ENCODE results near the gene CCDC24. TPM values are rescaled to one million over a fixed set of nuclear protein-coding genes. Genes with fewer than 3 reads are reported as not detected.

CCDC24 gene
- total RNA-seq, 4 donors from 2014 or later: 1.6 to 7.8 (median 3.7) TPM

DNA sequence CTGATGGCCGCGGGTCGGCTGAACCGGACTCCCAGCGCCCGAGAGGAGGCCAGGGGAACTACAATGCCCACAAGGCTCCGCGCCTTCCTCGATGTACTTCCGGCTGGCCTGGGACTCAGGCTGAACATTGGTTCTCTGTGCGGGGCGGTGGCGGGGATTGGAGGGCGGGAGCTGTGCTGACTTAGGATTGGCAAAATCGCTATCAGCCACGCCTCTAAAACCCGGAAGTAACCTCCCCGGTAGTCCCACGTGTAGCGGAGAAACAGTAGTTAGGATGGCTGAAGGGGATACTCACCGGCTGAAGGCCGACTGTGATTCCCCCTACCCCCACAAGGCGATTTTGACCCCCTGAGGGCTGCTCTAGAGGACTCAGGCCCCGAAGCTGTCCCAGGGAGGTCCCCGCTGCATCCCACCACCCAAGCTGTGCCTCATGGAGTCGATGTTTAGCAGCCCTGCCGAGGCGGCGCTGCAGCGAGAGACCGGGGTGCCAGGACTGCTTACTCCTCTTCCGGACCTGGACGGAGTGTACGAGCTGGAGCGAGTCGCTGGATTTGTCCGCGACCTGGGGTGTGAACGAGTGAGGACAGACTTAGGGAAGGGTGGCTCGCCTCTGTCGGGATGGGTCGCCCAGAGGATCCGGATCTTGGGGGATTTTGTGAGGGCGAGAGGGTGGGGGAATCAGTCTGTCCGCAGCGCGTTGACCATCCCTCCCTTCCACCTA, 21.5 kb upstream of the CCDC24 start, which contains the start of gene DPH2:
Gene DPH2 (plus strand): TSS at position 265 of the 721 bp plus-strand sequence. CDS start 166 bp downstream, at position 431.
- TF ChIP-seq EP300 (IDR thresholded peaks at IDR 0.05) (no peak), POLR2A (IDR thresholded peaks at IDR 0.05) (no peak), POLR2AphosphoS5 (IDR thresholded peaks at IDR 0.05) (no peak)
- TF ChIP-seq, protein P1, sequence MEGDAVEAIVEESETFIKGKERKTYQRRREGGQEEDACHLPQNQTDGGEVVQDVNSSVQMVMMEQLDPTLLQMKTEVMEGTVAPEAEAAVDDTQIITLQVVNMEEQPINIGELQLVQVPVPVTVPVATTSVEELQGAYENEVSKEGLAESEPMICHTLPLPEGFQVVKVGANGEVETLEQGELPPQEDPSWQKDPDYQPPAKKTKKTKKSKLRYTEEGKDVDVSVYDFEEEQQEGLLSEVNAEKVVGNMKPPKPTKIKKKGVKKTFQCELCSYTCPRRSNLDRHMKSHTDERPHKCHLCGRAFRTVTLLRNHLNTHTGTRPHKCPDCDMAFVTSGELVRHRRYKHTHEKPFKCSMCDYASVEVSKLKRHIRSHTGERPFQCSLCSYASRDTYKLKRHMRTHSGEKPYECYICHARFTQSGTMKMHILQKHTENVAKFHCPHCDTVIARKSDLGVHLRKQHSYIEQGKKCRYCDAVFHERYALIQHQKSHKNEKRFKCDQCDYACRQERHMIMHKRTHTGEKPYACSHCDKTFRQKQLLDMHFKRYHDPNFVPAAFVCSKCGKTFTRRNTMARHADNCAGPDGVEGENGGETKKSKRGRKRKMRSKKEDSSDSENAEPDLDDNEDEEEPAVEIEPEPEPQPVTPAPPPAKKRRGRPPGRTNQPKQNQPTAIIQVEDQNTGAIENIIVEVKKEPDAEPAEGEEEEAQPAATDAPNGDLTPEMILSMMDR (IDR thresholded peaks at IDR 0.05): no peak
- no peaks in the 10 kb centered on the region for H3K9me3 ChIP-seq
- H3K36me3 ChIP-seq: peaks cover 32% of the 10 kb centered on the region
- H3K4me3 ChIP-seq: peak within 1 kb of the TSS; percentile 66
- 1% methylated on average over 26 of the region's 47 CpGs for WGBS
- H3K27ac ChIP-seq: no peak within 1 kb of the TSS
- peak; percentile 99 for DNase-seq (ENCODE audit: low spot score in 2 of 2)
- H3K27me3 ChIP-seq: no peaks in the 10 kb centered on the region
- peaks cover 28% of the 10 kb centered on the region for H3K4me1 ChIP-seq

DNA sequence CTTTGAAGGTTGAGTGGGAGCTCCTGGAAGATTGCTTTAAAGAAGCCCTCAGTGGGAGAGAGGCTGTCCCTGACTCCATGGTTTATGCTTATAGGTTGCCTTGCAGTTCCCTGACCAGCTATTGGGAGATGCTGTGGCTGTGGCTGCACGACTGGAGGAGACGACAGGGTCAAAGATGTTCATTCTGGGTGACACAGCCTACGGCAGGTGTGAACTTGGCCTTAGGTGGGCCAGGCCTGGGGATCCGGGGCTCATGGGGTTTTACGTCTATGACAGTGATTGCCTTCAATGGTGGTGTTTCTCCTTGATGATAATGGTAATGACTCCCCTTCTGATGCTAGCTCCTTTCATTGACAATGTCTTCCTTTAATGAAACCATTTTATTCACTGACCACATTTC, 20.9 kb upstream of the CCDC24 start:
- peaks cover 32% of the 10 kb centered on the region for H3K36me3 ChIP-seq
- no peak for DNase-seq (ENCODE audit: low spot score in 2 of 2)
- peak overlapping the region; percentile 66 for H3K4me3 ChIP-seq
- no peak for TF ChIP-seq POLR2AphosphoS5 (IDR thresholded peaks at IDR 0.05)
- TF ChIP-seq EP300 (IDR thresholded peaks at IDR 0.05): no peak
- TF ChIP-seq, protein P1 (IDR thresholded peaks at IDR 0.05): no peak
- TF ChIP-seq POLR2A (IDR thresholded peaks at IDR 0.05): no peak
- H3K9me3 ChIP-seq: no peaks in the 10 kb centered on the region
- WGBS: 49% methylated on average over 5 of the region's 5 CpGs
- peaks cover 31% of the 10 kb centered on the region for H3K4me1 ChIP-seq
- H3K27me3 ChIP-seq: no peaks in the 10 kb centered on the region
- H3K27ac ChIP-seq: no peak overlapping the region

DNA sequence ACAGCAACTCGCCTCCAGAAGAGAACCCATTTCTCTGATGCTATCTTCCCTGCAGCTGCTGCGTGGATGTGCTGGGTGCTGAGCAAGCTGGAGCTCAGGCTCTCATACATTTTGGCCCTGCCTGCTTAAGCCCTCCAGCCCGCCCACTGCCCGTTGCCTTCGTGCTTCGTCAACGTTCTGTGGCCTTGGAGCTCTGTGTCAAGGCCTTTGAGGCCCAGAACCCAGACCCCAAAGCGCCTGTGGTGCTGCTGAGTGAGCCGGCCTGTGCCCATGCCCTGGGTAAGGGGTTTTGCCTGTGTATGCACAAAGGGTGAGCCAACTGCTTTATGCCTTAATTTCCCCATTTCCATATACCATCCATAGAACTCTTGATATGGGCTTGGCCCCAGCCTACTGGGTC, 20.5 kb upstream of the CCDC24 start:
- TF ChIP-seq POLR2A (IDR thresholded peaks at IDR 0.05) (no peak), POLR2AphosphoS5 (IDR thresholded peaks at IDR 0.05) (no peak), EP300 (IDR thresholded peaks at IDR 0.05) (no peak)
- TF ChIP-seq, protein P1 (IDR thresholded peaks at IDR 0.05): no peak
- Histone ChIP-seq H3K27me3 (no peaks in the 10 kb centered on the region), H3K27ac (no peak overlapping the region), H3K36me3 (peaks cover 31% of the 10 kb centered on the region), H3K4me1 (peaks cover 35% of the 10 kb centered on the region), H3K4me3 (peak overlapping the region; percentile 66), H3K9me3 (no peaks in the 10 kb centered on the region)
- 90% methylated on average over 9 of the region's 9 CpGs for WGBS
- no peak for DNase-seq (ENCODE audit: low spot score in 2 of 2)

DNA sequence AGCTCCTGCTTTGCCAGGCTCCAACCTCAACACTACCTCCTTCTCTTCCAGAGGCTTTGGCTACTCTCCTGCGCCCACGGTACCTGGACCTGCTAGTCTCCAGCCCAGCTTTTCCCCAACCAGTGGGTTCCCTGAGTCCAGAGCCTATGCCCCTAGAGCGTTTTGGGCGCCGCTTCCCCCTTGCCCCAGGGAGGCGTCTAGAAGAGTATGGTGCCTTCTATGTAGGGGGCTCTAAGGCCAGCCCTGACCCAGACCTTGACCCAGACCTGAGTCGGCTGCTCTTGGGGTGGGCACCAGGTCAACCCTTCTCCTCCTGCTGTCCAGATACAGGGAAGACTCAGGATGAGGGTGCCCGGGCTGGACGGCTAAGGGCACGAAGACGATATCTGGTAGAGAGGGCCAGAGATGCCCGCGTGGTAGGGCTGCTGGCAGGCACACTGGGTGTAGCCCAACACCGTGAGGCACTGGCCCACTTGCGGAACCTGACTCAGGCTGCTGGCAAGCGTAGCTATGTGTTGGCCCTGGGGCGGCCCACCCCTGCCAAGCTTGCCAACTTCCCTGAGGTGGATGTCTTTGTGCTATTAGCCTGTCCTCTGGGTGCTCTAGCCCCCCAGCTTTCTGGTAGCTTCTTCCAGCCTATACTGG, 19.9 kb upstream of the CCDC24 start:
- H3K36me3 ChIP-seq: peaks cover 26% of the 10 kb centered on the region
- DNase-seq (ENCODE audit: low spot score in 2 of 2): no peak
- peaks cover 40% of the 10 kb centered on the region for H3K4me1 ChIP-seq
- H3K4me3 ChIP-seq: no peak overlapping the region
- 77% methylated on average over 17 of the region's 17 CpGs for WGBS
- no peak overlapping the region for H3K27ac ChIP-seq
- TF ChIP-seq POLR2AphosphoS5 (IDR thresholded peaks at IDR 0.05) (no peak), EP300 (IDR thresholded peaks at IDR 0.05) (no peak), POLR2A (IDR thresholded peaks at IDR 0.05) (no peak)
- TF ChIP-seq, protein P1 (IDR thresholded peaks at IDR 0.05): no peak
- H3K27me3 ChIP-seq: no peaks in the 10 kb centered on the region
- H3K9me3 ChIP-seq: no peaks in the 10 kb centered on the region

DNA sequence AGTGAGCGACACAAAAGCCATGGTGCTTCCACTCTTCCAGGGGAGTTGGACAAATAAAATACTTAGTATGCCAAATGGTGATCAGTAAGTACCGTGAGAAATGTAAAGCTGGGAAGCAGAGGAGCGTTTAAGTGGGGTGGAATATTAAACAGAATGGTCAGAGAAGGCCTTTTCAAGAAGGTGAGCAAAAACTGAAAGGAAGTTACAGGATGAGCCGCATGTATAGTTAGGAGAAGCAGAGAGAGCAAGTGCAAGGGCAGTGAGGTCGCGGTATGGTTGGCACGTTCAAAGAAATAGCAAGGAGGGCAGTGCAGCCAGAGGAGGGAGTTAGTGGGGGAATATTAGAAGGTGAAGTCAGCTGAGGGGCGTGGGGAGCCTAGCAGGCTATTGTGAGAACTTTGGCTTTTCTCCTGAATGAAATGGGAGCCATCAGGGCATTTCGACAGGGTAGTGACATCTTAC, 17.4 kb upstream of the CCDC24 start:
- Histone ChIP-seq H3K4me1 (peaks cover 61% of the 10 kb centered on the region), H3K9me3 (no peaks in the 10 kb centered on the region), H3K36me3 (peaks cover 24% of the 10 kb centered on the region), H3K27me3 (no peaks in the 10 kb centered on the region), H3K27ac (peak overlapping the region; percentile 95), H3K4me3 (peak overlapping the region; percentile 90)
- TF ChIP-seq, protein P1 (IDR thresholded peaks at IDR 0.05): no peak
- TF ChIP-seq POLR2A (IDR thresholded peaks at IDR 0.05) (no peak), POLR2AphosphoS5 (IDR thresholded peaks at IDR 0.05) (no peak), EP300 (IDR thresholded peaks at IDR 0.05) (no peak)
- WGBS: 40% methylated on average over 9 of the region's 9 CpGs
- no peak for DNase-seq (ENCODE audit: low spot score in 2 of 2)

Data from suprapubic skin (tissue), 4 donors.